OCI-LY3 (cell line): Measurements from ENCODE around the gene UMODL1.

ENCODE experiments used
- CTCF ChIP-seq: fragments of 200-600, 300-600 bp; sonication (generic); IDR thresholded peaks from 2 replicates; pipeline ENCODE4 v1.5.1; 2014; ENCODE audit warnings: antibody characterized with exemption, low read length, low read depth
- EZH2phosphoT487 ChIP-seq: fragments of 200-600 bp; shearing (Covaris generic); IDR thresholded peaks from 2 replicates; pipeline ENCODE4 v1.6.1; 2018; ENCODE audit warnings: antibody characterized with exemption, mixed run types, low read depth

- TF ChIP-seq CTCF (no peak), EZH2phosphoT487 (no peak)
Observed at GRCh38 chr21:42089665-42090310, 18.7 kb downstream of the UMODL1 start.
